Sigmoid colon (tissue), 7 donors: Measurements from ENCODE around the gene CCDC71L. TPM values are rescaled to one million over a fixed set of nuclear protein-coding genes. Genes with fewer than 3 reads are reported as not detected.

Experiments
- DNase-seq: peaks from one replicate; pipeline ENCODE4 v3.0.0-alpha.2; 2019
- H3K27ac ChIP-seq, 4 donors: fragments of 200-600 bp; sonication (generic); one replicate each; pipeline ENCODE4 v1.5.1; 2016 to 2019; ENCODE audit warnings: mild to moderate bottlenecking in 1 of 4
- H3K27me3 ChIP-seq, 3 donors: fragments of 200-600 bp; sonication (generic); one replicate each; pipeline ENCODE4 v1.5.1; 2019; ENCODE audit warnings: mild to moderate bottlenecking in 1 of 3
- H3K36me3 ChIP-seq, 4 donors: fragments of 200-600 bp; sonication (generic); one replicate each; pipeline ENCODE4 v1.5.1; 2016 to 2019
- H3K4me1 ChIP-seq, 4 donors: fragments of 200-600 bp; sonication (generic); one replicate each; pipeline ENCODE4 v1.5.1; 2017 to 2019
- H3K4me3 ChIP-seq, 4 donors: fragments of 200-600 bp; sonication (generic); one replicate each; pipeline ENCODE4 v1.5.1; 2017 to 2019; ENCODE audit warnings: mild to moderate bottlenecking in 2 of 4, moderate library complexity in 1 of 4
- H3K9me3 ChIP-seq, 4 donors: fragments of 200-600 bp in 3 of 4; sonication (generic) in 3 of 4; one replicate each; pipeline versions ENCODE4 v1.5.1 to v1.6.1; 2013 to 2019
- EP300 ChIP-seq, 4 donors: sonication (generic); formaldehyde crosslinking; IDR thresholded peaks; one replicate each; pipeline ENCODE4 v1.6.1; 2017; ENCODE audit warnings: antibody characterized with exemption in 4 of 4
- POLR2A ChIP-seq, 2 donors: fragments of 450-650 bp; IDR thresholded peaks; one replicate each; pipeline ENCODE4 v1.6.1; 2016; ENCODE audit warnings: antibody characterized with exemption in 2 of 2, mild to moderate bottlenecking in 2 of 2, moderate library complexity in 2 of 2
- POLR2AphosphoS5 ChIP-seq, 4 donors: sonication (generic); formaldehyde crosslinking; IDR thresholded peaks; one replicate each; pipeline ENCODE4 v1.6.1; 2017; ENCODE audit warnings: antibody characterized with exemption in 4 of 4
- WGBS, 2 donors: extraction: QIAGEN DNeasy Blood & Tissue Kit; methylation state at CpG; one replicate each; pipeline ENCODE4 v1.1.7; 2013; 5-methylcytosine and 5-hydroxymethylcytosine counted together
- intact Hi-C: fragments of 100-400 bp; cut with DNase I; formaldehyde crosslinking; loops from one replicate; pipeline ENCODE4 v1.15.1; 2023
- polyA plus RNA-seq, 3 donors: library from polyadenylated mRNA; stranded (reverse); fragments of 200-250 nt; gene quantifications; one replicate each; pipeline ENCODE4 v1.2.3, GENCODE V29; 2013
- total RNA-seq, 4 donors: library from RNA; depleted of rRNA; stranded (reverse); fragments of >200 nt; gene quantifications; one replicate each; pipeline ENCODE4 v1.1.0, GENCODE V29; 2016
- TF ChIP-seq, protein P1 (sequence below), 4 experiments: fragments of 450-650 bp in 3 of 4; fragments of 200-600 bp in 1 of 4; IDR thresholded peaks; one replicate each; pipeline ENCODE4 v1.5.1; 2016 to 2019; ENCODE audit warnings: antibody characterized with exemption in 4 of 4, mild to moderate bottlenecking in 3 of 4, moderate library complexity in 2 of 4
- donor health status: healthy with polysubstance abuse.
- donor health status: Bipolar disorder and iron deficiency.
- donor health status: healthy.

Gene CCDC71L
- total and polyA plus RNA-seq, 7 donors = 8.3 to 84.0 (median 15.0) TPM

DNA sequence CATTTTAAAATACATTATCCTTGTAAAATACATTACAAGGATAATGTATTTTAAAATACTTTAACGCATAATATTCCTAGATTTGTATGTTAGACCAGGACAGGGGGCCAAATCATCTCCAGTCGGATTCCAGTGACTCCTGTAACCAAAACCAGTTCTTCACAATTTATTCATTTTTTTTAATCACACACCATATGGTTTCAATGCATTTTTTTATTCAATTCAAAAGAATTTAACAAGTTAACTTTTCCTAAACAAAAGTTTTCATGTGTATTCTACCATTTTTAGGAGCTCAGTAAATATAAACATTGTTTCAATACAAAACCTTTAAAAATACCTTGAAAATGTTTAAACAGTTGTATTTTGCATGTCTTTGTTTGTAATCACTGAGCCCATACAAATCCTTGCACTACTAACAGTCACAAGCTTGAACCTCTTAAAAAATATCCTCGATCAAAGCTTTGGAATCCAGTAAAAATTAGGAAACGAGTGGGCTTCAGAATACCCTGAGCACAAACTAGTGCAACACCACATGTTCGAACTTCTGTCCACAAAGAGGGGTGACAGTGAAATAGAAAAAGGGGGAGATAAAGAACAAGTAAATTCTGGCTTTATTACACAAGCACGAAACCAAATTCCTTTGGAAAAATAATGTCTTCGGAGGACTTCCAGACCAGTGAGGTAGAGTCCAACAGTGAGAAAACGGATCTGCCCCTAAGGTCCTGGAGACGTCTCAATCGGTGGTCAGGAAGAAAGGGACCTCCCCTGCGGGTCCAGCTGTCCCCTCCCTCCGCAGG, 1.6 kb downstream of the CCDC71L start:
- no peaks in the 10 kb centered on the region for H3K9me3 ChIP-seq
- no peaks in the 10 kb centered on the region for H3K27me3 ChIP-seq
- H3K36me3 ChIP-seq = no peaks in the 10 kb centered on the region
- peak overlapping the region; percentile 70 to 90 (median 76) for H3K4me3 ChIP-seq
- intact Hi-C loops = no loop called here
- no peak for TF ChIP-seq POLR2A (IDR thresholded peaks at IDR 0.05)
- TF ChIP-seq POLR2AphosphoS5 (IDR thresholded peaks at IDR 0.05) = no peak
- TF ChIP-seq, protein P1, sequence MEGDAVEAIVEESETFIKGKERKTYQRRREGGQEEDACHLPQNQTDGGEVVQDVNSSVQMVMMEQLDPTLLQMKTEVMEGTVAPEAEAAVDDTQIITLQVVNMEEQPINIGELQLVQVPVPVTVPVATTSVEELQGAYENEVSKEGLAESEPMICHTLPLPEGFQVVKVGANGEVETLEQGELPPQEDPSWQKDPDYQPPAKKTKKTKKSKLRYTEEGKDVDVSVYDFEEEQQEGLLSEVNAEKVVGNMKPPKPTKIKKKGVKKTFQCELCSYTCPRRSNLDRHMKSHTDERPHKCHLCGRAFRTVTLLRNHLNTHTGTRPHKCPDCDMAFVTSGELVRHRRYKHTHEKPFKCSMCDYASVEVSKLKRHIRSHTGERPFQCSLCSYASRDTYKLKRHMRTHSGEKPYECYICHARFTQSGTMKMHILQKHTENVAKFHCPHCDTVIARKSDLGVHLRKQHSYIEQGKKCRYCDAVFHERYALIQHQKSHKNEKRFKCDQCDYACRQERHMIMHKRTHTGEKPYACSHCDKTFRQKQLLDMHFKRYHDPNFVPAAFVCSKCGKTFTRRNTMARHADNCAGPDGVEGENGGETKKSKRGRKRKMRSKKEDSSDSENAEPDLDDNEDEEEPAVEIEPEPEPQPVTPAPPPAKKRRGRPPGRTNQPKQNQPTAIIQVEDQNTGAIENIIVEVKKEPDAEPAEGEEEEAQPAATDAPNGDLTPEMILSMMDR (IDR thresholded peaks at IDR 0.05) = no peak
- no peak for TF ChIP-seq EP300 (IDR thresholded peaks at IDR 0.05)
- no peak for DNase-seq
- peaks cover 0 to 28% (median 20%) of the 10 kb centered on the region in 4 donors for H3K4me1 ChIP-seq
- peak overlapping the region; percentile 93 to 97 (median 94) for H3K27ac ChIP-seq
- 10 to 17% methylated on average over 12 of the region's 12 CpGs for WGBS, 2 donors

DNA sequence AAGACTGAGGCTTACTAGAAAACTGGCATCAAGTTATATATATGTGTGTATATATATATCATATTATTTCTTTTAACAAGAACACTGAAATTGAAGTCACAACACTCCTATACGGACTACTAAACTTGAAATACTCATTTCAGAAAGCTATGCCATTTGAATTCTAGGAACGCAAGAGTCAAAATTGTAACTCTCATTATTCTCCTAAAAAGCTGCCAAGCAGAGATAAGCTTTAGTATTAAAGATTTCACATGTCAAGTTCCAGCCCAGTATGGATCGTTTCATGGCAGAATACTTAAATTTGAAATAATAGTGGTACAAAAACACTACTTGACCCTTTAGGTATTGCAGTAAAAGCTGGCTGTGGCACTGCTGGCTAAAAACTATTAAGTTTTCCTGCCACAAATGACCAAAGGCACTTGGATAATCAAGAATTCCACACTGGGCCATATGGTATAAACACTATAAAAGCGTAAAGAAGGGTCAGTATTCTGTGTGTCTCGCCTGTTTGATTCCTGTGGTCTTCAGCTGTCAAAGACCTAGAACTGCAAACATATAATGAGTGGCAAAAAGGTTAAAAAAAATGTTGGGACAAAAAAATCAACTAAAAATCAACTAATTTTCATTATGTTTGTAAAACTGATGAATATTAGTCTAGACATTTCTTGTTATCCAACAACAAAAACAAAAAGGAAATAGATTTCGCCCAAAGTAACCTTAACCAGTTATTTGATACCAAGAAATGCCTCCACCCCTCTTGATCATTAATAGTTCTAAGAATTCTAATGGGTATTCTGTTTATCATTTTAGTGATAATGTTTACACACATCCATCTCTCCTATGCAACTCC, 2.4 kb downstream of the CCDC71L start:
- Histone ChIP-seq H3K27me3 (no peaks in the 10 kb centered on the region), H3K36me3 (no peaks in the 10 kb centered on the region), H3K4me1 (peaks cover 0 to 28% (median 20%) of the 10 kb centered on the region in 4 donors), H3K9me3 (no peaks in the 10 kb centered on the region), H3K27ac (peak overlapping the region in 1 of 4 donors; percentile 97), H3K4me3 (peak overlapping the region in 2 of 4 donors; percentile 78 to 90)
- DNase-seq = no peak
- intact Hi-C loops = no loop called here
- TF ChIP-seq POLR2A (IDR thresholded peaks at IDR 0.05) (no peak), EP300 (IDR thresholded peaks at IDR 0.05) (no peak), POLR2AphosphoS5 (IDR thresholded peaks at IDR 0.05) (no peak)
- TF ChIP-seq, protein P1 (IDR thresholded peaks at IDR 0.05) = no peak
- WGBS, 2 donors = 88 to 89% methylated on average over 6 of the region's 6 CpGs

DNA sequence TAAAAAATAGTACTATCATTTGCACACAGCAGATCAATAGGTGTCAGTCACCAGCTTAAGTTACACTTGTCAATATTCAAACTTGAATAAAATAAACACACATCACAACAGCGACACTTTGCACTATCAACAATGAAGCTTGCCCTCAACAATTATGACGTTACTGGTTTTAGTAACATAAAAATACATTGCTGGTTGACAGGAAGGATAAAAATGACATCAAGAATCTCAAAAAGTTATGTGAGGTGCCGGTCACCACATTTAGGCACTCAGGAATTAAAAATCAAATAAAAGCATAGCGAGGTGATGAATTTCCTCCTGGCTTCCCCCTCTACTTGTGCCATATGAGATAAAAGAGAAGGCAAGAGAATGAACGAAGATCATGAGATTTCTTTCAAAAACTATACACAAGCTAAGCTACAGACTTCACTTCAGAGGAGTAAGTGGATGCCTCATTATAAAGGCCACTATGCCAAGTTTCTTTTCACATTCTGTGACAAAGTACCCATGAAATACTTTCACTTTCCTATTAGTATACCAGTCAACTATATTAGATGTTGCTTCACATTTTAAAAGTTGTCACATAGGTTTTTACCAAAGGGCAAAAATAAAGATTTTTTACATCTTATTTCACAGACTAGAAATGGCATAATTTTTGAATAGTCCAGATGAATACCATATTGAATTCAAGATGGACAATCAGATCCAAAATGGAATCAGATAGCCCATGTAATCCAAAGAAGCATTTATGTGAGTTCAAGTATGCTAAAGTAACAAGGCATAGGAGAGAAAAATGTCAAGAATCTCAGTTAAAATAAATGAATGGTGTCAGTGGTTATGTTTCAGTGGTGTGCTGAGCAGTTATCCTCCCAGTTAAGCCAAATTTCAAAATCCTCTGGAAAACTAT, 3.6 kb downstream of the CCDC71L start:
- 62 to 67% methylated on average over 5 of the region's 5 CpGs for WGBS, 2 donors
- no peaks in the 10 kb centered on the region for H3K36me3 ChIP-seq
- no peak for TF ChIP-seq POLR2AphosphoS5 (IDR thresholded peaks at IDR 0.05)
- TF ChIP-seq POLR2A (IDR thresholded peaks at IDR 0.05) = no peak
- no peak for TF ChIP-seq EP300 (IDR thresholded peaks at IDR 0.05)
- TF ChIP-seq, protein P1 (IDR thresholded peaks at IDR 0.05) = no peak
- no peak for DNase-seq
- no peak overlapping the region for H3K27ac ChIP-seq
- no peaks in the 10 kb centered on the region for H3K27me3 ChIP-seq
- H3K9me3 ChIP-seq = no peaks in the 10 kb centered on the region
- intact Hi-C loops = no loop called here
- peaks cover 0 to 28% (median 20%) of the 10 kb centered on the region in 4 donors for H3K4me1 ChIP-seq
- H3K4me3 ChIP-seq = no peak overlapping the region

DNA sequence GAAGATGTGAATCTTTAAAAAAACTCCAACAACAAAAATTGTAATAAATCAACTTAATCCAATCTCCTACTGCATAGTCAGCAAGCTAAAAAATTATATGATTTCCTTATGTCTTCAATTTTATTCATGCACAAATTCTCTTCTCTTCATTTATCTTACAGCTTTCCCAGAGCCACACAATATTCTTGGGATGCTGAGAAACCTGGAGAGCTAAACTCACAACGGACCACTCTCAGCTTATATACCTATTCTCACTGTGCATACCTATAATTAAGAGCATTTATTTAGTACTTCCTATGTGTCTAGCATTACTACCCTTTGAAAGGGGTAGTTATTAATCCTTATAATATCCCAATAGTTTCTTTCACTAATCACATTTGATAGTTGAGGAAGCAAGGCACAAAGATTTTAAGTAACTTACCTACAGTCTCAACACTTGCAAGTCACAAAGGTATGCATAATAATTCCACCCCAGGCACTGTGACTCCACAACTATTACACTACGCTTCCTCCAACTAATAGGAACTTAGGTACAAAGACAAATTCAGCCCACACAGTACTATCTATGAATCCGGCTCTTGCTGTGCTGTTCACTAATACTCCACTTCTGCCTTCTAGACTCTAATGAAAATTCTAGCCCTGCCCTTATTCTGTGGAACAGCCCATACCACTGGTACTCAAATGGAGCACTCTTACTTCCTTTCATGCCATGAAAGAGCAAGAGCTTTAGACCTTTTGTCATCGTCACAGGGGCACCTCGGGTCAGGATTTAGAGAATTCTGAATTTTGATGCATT, 5.1 kb downstream of the CCDC71L start:
- 96 to 97% methylated on average over 5 of the region's 5 CpGs for WGBS, 2 donors
- H3K27me3 ChIP-seq = no peaks in the 10 kb centered on the region
- intact Hi-C loops = no loop called here

More for the DNA sequence above, 5.1 kb downstream of the CCDC71L start:
- Histone ChIP-seq H3K4me3 (no peak overlapping the region), H3K27ac (no peak overlapping the region), H3K36me3 (no peaks in the 10 kb centered on the region), H3K9me3 (no peaks in the 10 kb centered on the region), H3K4me1 (peaks cover 0 to 28% (median 20%) of the 10 kb centered on the region in 4 donors)
- TF ChIP-seq, protein P1 (IDR thresholded peaks at IDR 0.05) = no peak
- TF ChIP-seq POLR2A (IDR thresholded peaks at IDR 0.05) (no peak), EP300 (IDR thresholded peaks at IDR 0.05) (no peak), POLR2AphosphoS5 (IDR thresholded peaks at IDR 0.05) (no peak)
- DNase-seq = no peak
